Effector memory CD8-positive, alpha-beta T cell (primary cell): Measurements from ENCODE around the gene NUP210.

Experiments used
- ATAC-seq: fragments of 150-1000 bp; cut with Tn5 transposase; replicated peaks from 2 replicates; pipeline ENCODE4 v1.10.0; 2021; ENCODE audit warnings: mild to moderate bottlenecking, moderate library complexity
- DNase-seq, 3 experiments: peaks; one replicate each; pipeline ENCODE4 v3.0.0; 2021
- H3K27ac Mint-ChIP-seq, 2 donors: one replicate each; pipeline ENCODE4 v1.8.0; 2022; ENCODE audit warnings: mild to moderate bottlenecking in 2 of 2, mixed read lengths in 2 of 2, moderate library complexity in 2 of 2
- H3K27me3 Mint-ChIP-seq, 2 donors: one replicate each; pipeline ENCODE4 v1.8.0; 2022; ENCODE audit warnings: mixed read lengths in 2 of 2
- H3K36me3 Mint-ChIP-seq: one replicate; pipeline ENCODE4 v1.8.0; 2022; ENCODE audit warnings: mild to moderate bottlenecking, moderate library complexity, mixed read lengths; ENCODE audit not compliant: insufficient read depth
- H3K4me1 Mint-ChIP-seq, 2 donors: one replicate each; pipeline ENCODE4 v1.8.0; 2022; ENCODE audit warnings: low read depth in 2 of 2, mixed read lengths in 2 of 2
- H3K4me3 Mint-ChIP-seq, 2 donors: one replicate each; pipeline ENCODE4 v1.8.0; 2022; ENCODE audit warnings: mild to moderate bottlenecking in 2 of 2, mixed read lengths in 2 of 2, moderate library complexity in 2 of 2
- H3K9me3 Mint-ChIP-seq, 2 donors: one replicate each; pipeline ENCODE4 v1.8.0; 2022; ENCODE audit warnings: mixed read lengths in 2 of 2

NUP210 gene

GRCh38 chr3:13424865-13425617, 4.9 kb upstream of the NUP210 start:
- peaks cover 17 to 22% of the 10 kb centered on the region in 2 donors for H3K4me1 Mint-ChIP-seq
- no peak for ATAC-seq
- H3K9me3 Mint-ChIP-seq, result no peaks in the 10 kb centered on the region

GRCh38 chr3:13424141-13424844, 4.2 kb upstream of the NUP210 start:
- H3K4me3 Mint-ChIP-seq, result no peak overlapping the region
- peaks cover 9% of the 10 kb centered on the region for H3K36me3 Mint-ChIP-seq
- ATAC-seq (no peak), DNase-seq (no peak)
- no peaks in the 10 kb centered on the region for H3K9me3 Mint-ChIP-seq
- no peaks in the 10 kb centered on the region for H3K27me3 Mint-ChIP-seq
- H3K4me1 Mint-ChIP-seq, result peaks cover 17 to 22% of the 10 kb centered on the region in 2 donors
- H3K27ac Mint-ChIP-seq, result peak overlapping the region in 1 of 2 donors; percentile 11

More at GRCh38 chr3:13424865-13425617, 4.9 kb upstream of the NUP210 start:
- Mint-ChIP-seq H3K36me3 (peaks cover 7% of the 10 kb centered on the region), H3K27ac (peak overlapping the region in 1 of 2 donors; percentile 11), H3K4me3 (no peak overlapping the region), H3K27me3 (no peaks in the 10 kb centered on the region)
- DNase-seq, result no peak

GRCh38 chr3:13420831-13421765, 976 bp upstream of the NUP210 start:
- no peaks in the 10 kb centered on the region for H3K27me3 Mint-ChIP-seq
- H3K4me3 Mint-ChIP-seq, result peak overlapping the region; percentile 93 to 98
- H3K4me1 Mint-ChIP-seq, result peaks cover 29 to 39% of the 10 kb centered on the region in 2 donors
- peak overlapping the region; percentile 98 to 99 for H3K27ac Mint-ChIP-seq
- peaks cover 24% of the 10 kb centered on the region for H3K36me3 Mint-ChIP-seq
- no peaks in the 10 kb centered on the region for H3K9me3 Mint-ChIP-seq
- ATAC-seq, result peak; percentile 79
- DNase-seq, result peak; percentile 78 to 81 (median 80)

- H3K4me3 Mint-ChIP-seq, result peak overlapping the region; percentile 87 to 98
- ATAC-seq (peak; percentile 45), DNase-seq (peak; percentile 44 to 59 (median 54))
- H3K9me3 Mint-ChIP-seq, result no peaks in the 10 kb centered on the region
- H3K36me3 Mint-ChIP-seq, result peaks cover 32% of the 10 kb centered on the region
- H3K27ac Mint-ChIP-seq, result peak overlapping the region; percentile 94 to 96
- H3K4me1 Mint-ChIP-seq, result peaks cover 44 to 54% of the 10 kb centered on the region in 2 donors
- H3K27me3 Mint-ChIP-seq, result no peaks in the 10 kb centered on the region
These were observed 547 bp downstream of the NUP210 start for GRCh38 chr3:13419505-13420044.

- no peak for DNase-seq
- H3K36me3 Mint-ChIP-seq, result peaks cover 40% of the 10 kb centered on the region
- H3K27ac Mint-ChIP-seq, result peak overlapping the region; percentile 94 to 96
These were observed 2.8 kb downstream of the NUP210 start for GRCh38 chr3:13417166-13417947.

GRCh38 chr3:13415997-13416793, 3.9 kb downstream of the NUP210 start:
- H3K4me3 Mint-ChIP-seq, result peak overlapping the region; percentile 77 to 98
- H3K4me1 Mint-ChIP-seq, result peaks cover 60 to 61% of the 10 kb centered on the region in 2 donors
- no peak for DNase-seq
- H3K27me3 Mint-ChIP-seq, result no peaks in the 10 kb centered on the region
- peaks cover 44% of the 10 kb centered on the region for H3K36me3 Mint-ChIP-seq
- ATAC-seq, result no peak
- H3K9me3 Mint-ChIP-seq, result no peaks in the 10 kb centered on the region
- H3K27ac Mint-ChIP-seq, result peak overlapping the region; percentile 94 to 96

More at GRCh38 chr3:13417166-13417947, 2.8 kb downstream of the NUP210 start:
- Mint-ChIP-seq H3K4me1 (peaks cover 61 to 67% of the 10 kb centered on the region in 2 donors), H3K9me3 (no peaks in the 10 kb centered on the region), H3K27me3 (no peaks in the 10 kb centered on the region), H3K4me3 (peak overlapping the region; percentile 87 to 98)
- no peak for ATAC-seq

GRCh38 chr3:13415236-13415986, 4.7 kb downstream of the NUP210 start:
- H3K4me1 Mint-ChIP-seq, result peaks cover 54 to 56% of the 10 kb centered on the region in 2 donors
- peaks cover 37% of the 10 kb centered on the region for H3K36me3 Mint-ChIP-seq
- ATAC-seq, result no peak
- no peak for DNase-seq
- H3K27ac Mint-ChIP-seq, result peak overlapping the region; percentile 94 to 96
- H3K9me3 Mint-ChIP-seq, result no peaks in the 10 kb centered on the region
- H3K27me3 Mint-ChIP-seq, result no peaks in the 10 kb centered on the region
- H3K4me3 Mint-ChIP-seq, result peak overlapping the region; percentile 77 to 98

- ATAC-seq (peak; percentile 90), DNase-seq (peak; percentile 72 to 78 (median 73))
- Mint-ChIP-seq H3K9me3 (no peaks in the 10 kb centered on the region), H3K27ac (peak overlapping the region; percentile 94 to 96), H3K4me3 (peak overlapping the region; percentile 77 to 98), H3K27me3 (no peaks in the 10 kb centered on the region), H3K4me1 (peaks cover 54 to 56% of the 10 kb centered on the region in 2 donors), H3K36me3 (peaks cover 34% of the 10 kb centered on the region)
These were observed 5.9 kb downstream of the NUP210 start for GRCh38 chr3:13414040-13414729.

GRCh38 chr3:13411186-13411860, 8.8 kb downstream of the NUP210 start:
- peaks cover 41 to 49% of the 10 kb centered on the region in 2 donors for H3K4me1 Mint-ChIP-seq

GRCh38 chr3:13408890-13409289, 11.2 kb downstream of the NUP210 start:
- ATAC-seq (no peak), DNase-seq (no peak)
- H3K36me3 Mint-ChIP-seq, result peaks cover 5% of the 10 kb centered on the region
- H3K4me3 Mint-ChIP-seq, result no peak overlapping the region
- H3K27me3 Mint-ChIP-seq, result no peaks in the 10 kb centered on the region
- peaks cover 30 to 38% of the 10 kb centered on the region in 2 donors for H3K4me1 Mint-ChIP-seq
- no peaks in the 10 kb centered on the region for H3K9me3 Mint-ChIP-seq
- H3K27ac Mint-ChIP-seq, result no peak overlapping the region

More at GRCh38 chr3:13411186-13411860, 8.8 kb downstream of the NUP210 start:
- peak overlapping the region; percentile 77 to 87 for H3K27ac Mint-ChIP-seq
- ATAC-seq (no peak), DNase-seq (no peak)
- no peaks in the 10 kb centered on the region for H3K27me3 Mint-ChIP-seq
- H3K36me3 Mint-ChIP-seq, result peaks cover 20% of the 10 kb centered on the region
- no peak overlapping the region for H3K4me3 Mint-ChIP-seq
- H3K9me3 Mint-ChIP-seq, result no peaks in the 10 kb centered on the region
